GM19099 (cell line): ENCODE results near the gene GALM.

Experiments
- POLR2A ChIP-seq: IDR thresholded peaks from 3 replicates; pipeline ENCODE4 v1.6.1; 2011; ENCODE audit warnings: low read depth; ENCODE audit not compliant: insufficient read length; ENCODE audit errors: extremely low read depth

GALM gene

DNA sequence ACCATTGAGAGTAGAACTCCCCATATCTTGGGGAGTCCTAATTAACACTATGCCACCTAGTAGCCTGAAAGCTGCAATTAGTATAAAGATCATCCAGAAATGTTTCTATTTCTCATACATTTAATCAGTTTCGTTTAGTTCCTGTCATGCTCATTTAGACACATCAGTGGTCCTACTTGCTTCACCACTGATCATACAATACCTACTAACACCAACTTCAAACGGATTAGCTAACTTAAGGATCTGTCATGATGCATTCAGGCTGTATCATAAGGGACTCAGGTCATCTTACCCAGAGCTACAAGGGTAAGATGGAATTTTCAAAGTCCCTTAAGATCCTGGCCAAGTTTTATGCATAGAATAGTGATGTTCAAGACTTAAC lies 78.5 kb downstream of the GALM start:
- no peak for TF ChIP-seq POLR2A

DNA sequence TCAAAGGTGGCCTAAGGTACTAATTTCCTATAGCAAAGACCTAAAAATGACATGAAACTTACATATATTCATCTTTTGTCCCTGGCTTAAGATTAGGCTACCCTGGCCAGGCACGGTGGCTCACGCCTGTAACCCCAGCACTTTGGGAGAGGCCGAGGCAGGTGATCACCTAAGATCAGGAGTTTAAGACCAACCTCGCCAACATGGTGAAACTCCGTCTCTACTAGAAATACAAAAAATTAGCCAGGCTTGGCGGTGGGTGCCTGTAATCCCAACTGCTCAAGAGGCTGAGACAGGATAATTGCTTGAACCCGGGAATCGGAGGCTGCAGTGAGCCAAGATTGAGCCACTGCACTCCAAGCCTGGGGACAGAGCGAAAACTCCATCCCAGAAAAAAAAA lies 79.4 kb downstream of the GALM start:
- TF ChIP-seq POLR2A: no peak

DNA sequence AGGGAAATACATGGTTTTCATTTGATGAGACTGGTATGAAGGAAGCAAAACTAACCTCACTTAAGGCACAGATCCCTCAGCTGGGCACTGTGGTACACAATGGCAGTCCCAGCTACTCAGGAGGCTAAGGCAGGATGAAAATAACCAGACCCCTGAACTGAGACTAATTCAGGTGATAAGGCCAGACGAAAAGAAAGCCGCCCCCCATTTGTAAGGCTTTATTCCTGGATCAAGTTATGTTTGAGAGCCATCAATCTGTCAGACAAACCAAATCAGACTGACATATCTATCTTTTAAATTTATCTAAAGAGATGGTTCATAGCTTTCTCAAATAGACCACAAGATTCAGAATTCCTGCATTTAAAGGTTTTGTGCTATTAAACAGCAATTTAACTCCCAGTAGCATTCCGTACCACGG lies 81.1 kb downstream of the GALM start:
- no peak for TF ChIP-seq POLR2A

DNA sequence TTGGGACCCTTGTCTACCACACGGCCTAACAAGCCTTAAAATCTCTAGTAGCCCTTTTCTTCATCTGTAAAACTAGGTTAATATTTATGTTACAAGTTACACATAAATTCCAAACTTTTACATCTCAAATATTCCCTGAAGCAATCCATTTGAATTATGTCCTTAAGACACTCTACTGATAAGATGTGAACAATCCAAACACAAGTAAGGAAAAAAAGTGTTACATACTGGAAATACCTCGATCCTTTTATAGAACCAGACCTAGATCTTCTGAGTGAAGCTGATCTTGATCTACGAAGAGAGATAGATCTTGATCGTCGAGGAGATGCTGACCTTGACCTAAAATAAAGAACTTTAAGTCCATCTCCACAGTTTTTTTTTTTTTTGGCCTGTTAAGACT lies 81.9 kb downstream of the GALM start:
- TF ChIP-seq POLR2A: no peak

DNA sequence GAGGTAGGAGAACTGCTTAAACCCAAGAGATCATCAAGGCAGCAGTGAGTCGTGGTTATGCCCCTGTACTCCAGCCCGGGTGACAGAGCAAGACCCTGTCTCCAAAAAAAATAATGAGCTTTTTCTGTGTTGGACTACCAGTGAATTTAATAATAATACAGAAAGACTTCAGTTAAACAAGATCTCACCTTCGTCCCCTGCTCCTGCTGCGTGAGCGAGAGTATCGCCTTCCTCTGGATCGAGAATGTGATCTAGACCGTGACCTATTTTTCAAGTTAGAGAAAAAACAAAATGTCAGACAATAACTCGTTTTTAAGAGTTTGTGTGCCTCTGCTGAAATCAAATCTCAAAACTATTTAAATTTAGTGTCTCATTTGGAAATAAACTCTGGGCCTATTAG lies 82.5 kb downstream of the GALM start:
- no peak for TF ChIP-seq POLR2A

DNA sequence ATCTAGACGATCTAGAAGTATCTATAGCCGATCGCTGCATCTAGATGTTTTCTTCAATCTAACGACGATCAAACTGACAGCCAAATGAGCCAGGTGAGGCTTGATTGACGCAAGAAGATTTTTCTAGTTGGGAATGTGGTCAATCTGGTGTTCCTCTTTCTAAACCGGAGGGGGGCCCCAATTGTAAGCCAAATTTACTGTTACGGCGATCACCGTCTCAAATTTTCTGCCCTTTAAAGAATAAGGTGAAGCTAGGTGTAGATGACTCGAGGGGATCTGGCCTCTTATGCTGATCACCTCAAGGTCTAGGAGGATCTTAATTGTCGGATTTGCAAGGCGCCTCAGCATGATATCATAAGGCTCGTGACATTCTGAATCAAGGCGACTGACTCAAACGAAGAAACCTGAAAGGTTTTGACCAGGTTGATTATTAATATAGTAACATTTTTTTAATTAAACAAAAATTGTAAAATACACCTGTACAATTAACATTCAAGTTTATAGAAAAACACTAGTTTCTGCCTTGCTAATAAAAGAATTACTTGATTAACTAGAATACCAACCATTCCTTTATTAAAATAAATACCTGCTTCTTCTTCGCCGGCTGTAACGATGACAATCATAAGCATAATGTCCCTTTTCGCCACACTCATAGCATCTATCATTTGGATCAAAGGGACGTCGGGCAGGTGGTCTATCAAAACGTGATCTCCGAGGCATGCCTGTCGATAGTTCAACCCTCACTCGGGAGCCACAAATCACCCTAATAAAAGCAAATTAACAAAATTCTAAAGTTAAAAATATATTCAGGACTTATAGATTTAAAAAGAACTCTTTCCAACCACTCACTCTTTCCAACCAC lies 83.3 kb downstream of the GALM start:
- TF ChIP-seq POLR2A: no peak

DNA sequence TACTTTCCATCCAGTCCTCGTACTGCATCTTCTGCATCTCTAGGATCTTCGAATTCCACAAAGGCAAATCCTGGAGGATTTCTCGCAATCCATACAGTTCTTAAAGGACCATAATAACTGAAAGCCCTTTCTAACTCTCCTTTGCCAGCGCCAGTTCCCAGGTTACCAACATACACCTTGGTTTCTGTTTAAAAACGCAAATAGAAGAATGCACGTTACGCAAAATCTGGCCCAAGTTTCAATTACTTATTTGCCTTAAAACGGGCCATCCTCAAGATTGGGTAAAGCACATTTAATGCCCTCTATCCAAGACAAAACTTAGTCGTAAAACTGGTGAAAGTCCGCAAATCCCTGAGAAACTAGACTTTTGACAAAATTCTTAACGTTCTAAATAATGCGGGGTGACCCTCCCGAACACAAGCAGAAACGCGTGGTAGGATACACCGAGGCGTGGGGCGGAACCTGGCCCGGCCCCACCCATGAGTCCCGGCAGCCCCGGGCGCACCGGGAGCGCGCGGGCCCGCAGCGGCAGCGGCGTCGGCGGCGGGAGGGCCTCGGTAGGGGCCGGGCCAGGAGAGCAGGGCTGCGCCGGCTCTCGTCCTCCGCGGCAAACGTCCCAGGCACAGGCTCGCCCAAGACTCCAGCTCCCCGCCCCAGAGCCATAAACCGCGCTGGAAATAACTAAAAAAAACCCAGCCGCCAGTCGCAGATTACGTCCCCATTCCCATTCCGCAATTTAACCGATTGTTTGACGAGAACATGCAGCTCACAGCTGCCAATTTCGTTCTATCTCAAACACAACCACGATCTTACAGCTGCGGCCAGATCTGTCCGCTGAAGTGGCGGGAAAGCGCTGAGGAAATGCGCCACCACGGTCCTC lies 84.3 kb downstream of the GALM start:
- peak; percentile 57 for TF ChIP-seq POLR2A

DNA sequence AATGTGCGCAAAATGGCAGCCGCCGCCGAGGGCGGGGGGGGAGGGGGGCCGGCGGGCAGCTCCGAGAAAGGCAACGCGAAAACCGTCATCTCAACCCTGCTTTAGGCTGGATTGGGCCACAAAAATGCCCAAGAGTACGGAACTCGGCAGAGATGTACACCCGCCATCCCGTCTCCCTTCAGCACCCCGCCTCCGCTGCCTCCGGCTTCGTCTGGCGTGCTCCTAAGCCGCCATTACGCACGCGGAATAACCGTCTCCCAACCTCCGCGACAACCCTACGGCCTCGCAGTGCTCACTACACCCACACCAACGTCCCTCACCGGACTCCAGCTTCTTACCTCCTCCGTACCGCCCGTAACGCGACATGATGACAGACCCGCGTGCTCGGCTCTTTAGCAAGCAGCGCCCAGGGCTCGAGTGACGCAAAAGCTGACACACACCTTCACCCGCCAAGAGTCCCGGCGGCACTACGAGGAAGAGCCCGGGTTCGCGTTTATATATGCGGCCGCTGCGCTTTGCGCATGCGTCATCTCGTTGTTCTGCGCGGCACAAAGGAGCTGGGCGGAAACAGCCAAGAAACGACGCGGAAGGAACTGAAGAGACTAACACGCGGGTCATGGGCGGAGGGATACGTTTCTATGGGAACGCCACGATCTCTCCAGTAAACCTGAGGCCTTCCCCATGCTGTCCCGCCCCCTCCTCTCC lies 85.1 kb downstream of the GALM start, which contains the start of gene SRSF7:
Gene SRSF7, minus strand, starts transcription at position 471 of the 705 bp plus-strand sequence. Its CDS starts 105 bp downstream, at position 366.
- TF ChIP-seq POLR2A: peak; percentile 100

DNA sequence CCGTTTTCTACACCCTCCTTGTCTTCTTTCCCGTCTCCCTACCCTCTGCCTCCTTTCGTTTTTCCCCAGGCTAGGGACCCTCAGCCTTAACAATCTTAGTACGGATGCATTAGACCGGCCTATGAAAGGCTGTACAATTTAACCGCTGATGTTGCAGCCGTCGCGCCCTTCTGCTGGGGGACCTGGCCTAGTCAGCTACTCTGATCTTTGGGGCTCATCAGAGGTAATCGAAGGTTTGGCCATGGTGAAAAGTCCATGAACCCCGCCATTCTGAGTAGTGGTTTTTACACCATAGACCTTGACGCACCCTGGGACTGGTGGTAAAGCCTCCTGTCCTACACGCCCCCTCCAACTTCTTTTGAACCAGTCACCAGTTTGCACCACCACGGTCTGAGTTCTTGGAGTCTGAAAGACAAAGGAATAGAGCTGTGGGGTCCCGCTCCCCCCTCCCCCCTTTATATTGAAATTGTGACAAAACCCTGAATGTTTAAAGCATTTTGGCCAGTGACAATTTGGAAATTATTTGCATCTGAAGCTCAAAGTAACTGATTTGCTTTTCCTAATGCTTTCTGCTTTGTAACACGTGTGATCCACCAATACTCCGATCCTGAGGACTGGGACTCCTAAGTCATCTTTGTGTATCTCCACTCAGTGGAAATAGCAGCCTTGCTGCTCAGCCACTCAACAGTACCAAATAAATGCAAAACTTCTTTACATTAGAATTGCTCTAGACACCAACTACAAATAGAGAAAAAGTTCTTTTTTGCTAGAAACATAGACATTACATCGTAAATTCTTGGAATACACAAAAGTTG lies 85.9 kb downstream of the GALM start:
- TF ChIP-seq POLR2A: no peak

DNA sequence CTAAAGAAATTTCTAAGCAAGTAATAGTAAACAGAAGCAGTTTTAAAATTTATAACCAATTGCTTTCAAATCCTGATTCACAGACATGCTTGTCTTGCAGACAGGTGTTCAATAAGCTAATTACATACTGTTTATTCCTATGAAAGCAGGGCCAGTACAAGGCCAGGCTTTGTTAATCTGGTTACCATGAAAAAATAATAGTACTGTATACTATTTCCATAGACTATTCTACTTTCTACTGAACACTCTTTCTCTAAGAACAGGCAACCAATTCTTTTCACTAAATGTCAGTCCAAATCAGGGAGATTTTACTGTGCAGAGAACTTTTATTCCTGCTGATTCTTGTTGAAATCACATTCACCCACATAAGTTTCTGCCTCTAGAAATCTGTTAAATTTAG lies 88.1 kb downstream of the GALM start:
- TF ChIP-seq POLR2A: no peak

DNA sequence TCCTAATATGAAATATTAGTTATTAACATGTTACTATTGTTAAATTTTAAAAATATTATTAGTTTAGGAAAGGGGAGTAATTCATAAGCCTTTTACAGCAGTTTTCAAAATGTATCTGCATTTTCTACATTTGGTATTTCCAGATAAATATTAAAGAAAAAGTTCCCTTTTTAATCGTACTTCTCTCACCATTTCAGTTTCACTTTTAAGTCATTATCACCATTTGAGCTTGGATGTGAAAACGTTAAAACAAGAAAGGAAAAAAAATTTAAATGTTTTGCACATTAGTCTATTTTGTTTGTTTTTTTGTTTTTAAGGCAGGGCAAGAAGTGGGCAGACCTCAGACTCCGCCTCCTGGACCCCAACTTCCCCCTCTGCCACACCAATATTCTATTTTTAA lies 88.6 kb downstream of the GALM start:
- no peak for TF ChIP-seq POLR2A

DNA sequence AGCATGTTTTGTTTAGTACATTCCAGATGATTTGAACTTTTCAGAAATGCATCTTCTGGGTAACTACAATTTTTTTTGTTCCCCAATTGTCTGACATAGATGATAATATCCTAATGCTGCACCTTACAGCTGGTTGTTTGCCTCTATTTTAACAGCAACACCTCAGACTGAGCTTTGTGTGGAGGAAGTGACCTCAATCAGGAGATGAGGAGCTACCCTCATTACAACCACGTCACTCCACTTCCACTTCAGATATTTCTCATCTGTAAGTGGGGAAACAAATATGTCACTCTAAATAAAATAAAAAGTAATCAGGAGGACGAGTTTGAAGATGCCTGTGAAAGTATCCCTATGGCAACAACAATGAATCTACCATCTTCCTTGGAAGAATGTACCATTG lies 97.3 kb downstream of the GALM start:
- TF ChIP-seq POLR2A: no peak

DNA sequence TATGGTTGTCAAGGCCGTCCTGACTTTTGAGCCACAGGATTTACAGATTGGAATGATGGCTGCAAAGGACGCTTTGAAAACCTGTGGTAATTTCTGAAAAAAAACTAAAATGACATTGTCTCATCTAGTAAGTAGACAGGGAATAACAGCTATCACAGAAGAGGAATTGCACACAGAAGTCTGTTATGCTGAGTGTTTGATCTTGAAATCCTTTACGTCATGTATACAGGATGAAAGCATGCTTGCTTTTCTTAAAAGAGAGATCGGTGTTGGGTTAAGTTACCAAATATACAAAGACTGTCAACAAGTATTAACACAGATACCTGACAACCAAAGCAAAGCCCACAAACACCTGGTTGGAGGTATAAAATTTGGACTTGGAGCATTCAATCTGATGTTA lies 97.8 kb downstream of the GALM start:
- no peak for TF ChIP-seq POLR2A

DNA sequence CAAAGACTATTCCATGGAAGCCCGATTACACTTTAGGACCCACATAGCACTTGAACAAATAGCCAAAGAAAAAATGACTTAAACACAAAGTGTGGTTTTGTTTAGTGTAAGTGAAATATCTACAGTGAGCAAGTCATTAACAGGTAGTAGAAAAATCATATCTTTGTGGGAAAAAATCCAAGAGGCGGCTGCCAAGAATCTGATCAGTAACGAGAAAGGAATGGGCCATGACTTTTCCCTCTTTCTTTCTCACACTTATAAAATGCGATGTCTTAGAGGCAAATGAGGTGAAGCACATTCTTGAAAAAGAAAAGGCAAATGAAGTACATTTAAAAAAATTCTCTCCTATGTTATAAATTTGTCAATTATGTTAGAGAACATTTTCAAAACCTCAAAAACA lies 99.2 kb downstream of the GALM start:
- no peak for TF ChIP-seq POLR2A
